Stimulated activated CD8-positive, alpha-beta memory T cell treated with anti-CD3 and anti-CD28 coated beads, Interleukin-15, amount 100 ng/mL, for 24 hours (primary cell): ENCODE results near the gene PSME4.

Experiments
- DNase-seq: peaks from one replicate; pipeline ENCODE4 v3.0.0-alpha.2; 2020; ENCODE audit warnings: low read depth

The PSME4 gene, protein sequence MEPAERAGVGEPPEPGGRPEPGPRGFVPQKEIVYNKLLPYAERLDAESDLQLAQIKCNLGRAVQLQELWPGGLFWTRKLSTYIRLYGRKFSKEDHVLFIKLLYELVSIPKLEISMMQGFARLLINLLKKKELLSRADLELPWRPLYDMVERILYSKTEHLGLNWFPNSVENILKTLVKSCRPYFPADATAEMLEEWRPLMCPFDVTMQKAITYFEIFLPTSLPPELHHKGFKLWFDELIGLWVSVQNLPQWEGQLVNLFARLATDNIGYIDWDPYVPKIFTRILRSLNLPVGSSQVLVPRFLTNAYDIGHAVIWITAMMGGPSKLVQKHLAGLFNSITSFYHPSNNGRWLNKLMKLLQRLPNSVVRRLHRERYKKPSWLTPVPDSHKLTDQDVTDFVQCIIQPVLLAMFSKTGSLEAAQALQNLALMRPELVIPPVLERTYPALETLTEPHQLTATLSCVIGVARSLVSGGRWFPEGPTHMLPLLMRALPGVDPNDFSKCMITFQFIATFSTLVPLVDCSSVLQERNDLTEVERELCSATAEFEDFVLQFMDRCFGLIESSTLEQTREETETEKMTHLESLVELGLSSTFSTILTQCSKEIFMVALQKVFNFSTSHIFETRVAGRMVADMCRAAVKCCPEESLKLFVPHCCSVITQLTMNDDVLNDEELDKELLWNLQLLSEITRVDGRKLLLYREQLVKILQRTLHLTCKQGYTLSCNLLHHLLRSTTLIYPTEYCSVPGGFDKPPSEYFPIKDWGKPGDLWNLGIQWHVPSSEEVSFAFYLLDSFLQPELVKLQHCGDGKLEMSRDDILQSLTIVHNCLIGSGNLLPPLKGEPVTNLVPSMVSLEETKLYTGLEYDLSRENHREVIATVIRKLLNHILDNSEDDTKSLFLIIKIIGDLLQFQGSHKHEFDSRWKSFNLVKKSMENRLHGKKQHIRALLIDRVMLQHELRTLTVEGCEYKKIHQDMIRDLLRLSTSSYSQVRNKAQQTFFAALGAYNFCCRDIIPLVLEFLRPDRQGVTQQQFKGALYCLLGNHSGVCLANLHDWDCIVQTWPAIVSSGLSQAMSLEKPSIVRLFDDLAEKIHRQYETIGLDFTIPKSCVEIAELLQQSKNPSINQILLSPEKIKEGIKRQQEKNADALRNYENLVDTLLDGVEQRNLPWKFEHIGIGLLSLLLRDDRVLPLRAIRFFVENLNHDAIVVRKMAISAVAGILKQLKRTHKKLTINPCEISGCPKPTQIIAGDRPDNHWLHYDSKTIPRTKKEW (N-terminal part only)

DNA sequence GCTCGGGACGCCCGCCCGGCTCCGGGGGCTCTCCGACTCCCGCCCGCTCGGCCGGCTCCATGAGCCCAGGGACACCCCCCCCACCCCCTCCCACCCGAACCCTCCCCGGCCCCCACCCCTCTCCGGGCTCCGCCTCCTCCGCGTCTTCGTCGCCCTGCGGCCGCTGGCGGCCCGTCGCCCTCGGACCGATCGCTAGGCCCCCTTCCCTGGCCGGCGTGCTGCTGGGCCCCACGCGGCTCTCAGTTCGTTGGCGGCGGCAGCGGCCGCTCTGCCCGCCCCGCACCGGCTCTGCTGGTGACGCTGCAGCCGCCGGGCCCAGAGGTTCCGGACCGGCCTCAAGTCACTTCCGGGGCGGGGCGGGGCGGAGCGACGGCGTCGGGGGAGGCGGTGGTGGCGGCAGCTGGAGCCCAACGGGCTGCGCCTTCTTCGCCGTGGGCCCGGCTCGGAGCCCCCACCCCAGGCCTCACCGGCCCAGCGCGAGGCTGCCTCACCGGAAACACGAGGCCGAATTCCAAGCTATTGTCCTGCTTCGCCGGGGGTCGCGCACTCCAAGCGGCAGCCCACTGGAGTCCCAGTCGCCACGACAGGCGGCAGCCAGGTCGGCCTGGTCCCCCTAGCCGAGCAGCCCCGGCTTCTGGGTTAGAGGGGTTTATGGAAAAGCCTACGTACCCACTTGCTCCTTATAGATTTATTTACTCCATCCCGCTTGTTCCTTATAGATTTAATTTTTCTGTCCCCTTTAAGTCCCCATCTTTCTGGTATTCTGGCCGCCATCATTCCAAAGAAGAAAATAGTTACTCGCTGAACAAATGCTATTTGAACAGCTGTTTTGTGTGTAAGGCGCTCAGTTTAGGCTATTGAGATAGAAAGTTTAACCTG is at the start of gene PSME4:
PSME4 (minus strand) TSS at position 270 of the 879 bp plus-strand sequence; CDS start at position 61, 209 bp downstream.
- peak; percentile 90 for DNase-seq

DNA sequence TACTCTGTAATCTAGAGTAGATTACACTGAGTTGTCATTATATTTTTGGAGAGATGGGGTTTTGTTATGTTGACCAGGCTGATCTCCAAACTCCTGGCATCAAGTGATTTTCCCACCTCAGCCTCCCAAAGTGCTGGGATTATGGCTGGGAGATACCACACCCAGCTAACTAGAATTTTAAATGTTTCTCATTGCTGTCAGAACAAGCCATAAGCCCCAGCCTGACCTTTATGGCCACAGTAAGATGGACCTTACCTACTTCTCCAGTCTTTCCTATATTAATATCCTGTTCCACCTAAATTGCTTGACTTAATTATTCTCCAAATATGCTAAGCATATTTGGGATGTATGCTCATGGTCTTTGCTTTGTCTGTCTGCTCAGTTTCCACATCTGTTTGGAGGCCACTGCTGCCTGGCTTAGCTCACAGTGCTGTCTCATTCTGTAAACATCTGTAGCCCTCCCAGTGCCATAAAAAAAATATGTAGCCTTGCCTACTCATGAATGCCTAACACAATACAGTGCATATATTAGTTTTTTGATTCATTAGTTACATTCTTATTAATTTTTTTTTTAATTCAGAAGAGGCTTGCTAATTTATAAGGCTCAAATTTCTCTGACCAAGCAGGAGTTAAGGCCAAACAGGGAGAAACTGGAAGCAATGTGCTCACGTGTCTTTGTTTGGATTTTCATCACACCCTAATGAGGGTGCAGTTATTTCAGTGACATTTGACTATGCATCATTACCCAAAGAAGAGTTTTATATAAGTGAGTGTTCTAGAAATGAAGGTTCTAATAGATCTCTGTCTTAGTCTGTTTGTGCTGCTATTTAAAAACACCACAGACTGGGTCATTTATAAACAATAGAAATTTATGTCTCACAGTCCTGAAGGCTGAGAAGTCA is 45.3 kb upstream of the PSME4 start:
- DNase-seq, result no peak

DNA sequence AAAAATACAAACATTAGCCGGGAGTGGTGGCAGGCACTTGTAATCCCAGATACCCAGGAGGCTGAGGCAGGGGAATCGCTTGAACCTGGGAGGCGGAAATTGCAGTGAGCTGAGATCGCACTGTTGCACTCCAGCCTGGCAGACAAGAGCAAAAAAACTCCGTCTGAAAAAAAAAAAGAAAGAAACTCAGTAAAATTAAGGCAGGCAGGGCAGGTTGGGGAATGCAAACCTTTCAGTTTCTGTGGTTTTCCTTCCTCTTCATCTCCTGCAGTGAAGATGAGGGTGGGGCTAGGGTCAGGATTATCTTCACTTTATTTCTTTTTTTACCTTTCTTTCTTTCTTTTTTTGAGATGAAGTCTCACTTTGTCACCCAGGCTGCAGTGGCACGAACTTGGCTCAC is 43.2 kb upstream of the PSME4 start:
- DNase-seq, result no peak

DNA sequence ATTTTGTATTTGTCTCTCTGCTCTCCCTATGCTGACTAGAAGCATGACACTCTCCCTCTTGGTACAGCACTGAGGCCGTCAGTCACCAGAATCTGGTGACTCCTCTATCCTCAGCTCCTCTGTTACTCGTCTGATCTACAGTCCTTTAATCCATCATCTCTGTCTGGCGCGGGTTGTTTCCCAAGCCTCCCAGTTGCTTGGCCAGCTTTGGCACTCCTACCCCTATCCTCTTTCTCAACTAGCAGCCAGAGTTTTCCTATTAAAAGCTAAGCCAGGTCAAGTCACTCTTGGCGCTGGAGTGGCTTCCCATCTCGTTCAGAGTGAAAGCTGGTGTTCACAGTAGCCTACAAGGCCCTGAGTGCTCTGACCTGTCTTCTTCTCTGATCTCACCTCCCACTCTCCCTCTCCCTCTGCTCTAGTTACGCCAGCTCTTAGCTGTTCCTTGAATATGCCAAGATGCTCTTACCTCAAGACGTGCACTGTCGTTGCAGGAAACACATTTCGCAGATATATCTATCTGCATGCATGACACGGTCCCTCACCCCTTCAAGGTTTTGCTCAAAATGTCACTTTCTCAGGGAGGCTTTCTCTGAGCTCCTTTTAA is 41.8 kb upstream of the PSME4 start:
- DNase-seq, result no peak

DNA sequence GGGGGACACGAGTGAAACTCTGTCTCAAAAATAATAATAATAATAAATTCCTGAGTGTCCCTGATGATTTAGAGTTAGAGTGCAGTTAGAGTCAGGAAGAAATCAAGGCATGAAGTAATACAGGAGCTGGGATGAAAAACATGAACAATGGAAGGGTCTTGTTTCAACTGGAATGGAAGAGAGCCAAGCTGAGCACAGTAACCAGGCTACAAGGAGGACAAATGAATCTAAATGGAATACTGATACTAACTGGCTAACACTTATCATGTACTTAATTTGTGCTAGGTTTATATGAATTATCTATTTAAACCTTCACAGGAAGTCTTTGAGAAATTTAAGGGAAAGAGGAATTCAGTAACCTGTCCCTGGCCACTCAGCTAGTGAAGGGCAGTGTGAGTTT is 38.8 kb upstream of the PSME4 start:
- no peak for DNase-seq

DNA sequence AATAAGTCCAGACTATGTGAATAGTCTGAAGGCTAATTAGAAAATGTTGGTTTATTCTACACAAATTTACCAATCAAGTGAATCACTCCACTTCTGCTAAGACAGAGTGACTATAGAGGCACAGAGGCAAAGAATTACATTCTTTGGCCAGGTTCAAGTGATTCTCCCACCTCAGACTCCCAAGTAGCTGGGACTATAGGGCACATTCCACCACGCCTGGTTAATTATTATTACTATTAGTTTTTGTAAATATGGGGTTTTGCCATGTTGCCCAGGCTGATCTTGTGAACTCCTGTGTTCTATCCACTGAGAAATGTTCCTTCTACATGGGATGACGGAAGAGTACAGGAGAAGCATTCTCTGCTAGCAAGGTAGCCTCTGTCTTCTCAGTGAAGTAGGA is 37.6 kb upstream of the PSME4 start:
- DNase-seq, result no peak

DNA sequence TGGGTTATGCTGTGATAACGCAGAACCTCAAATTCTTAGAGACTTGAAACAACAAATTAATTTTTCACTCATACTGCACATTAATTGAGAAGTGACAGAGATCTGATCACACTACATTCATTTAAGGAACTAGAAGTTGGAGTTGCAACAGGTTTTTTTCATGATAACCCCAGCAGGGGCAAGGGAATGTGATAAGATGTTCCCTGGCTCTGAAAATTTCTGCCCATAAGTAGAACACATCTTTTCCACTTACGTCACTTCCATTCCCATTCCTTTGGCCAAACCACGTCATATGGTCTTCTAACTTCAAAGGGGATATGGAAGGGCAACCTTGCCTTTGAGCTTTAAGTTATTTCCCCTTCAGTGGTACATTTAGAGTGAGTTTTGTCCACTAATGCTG is 29.7 kb upstream of the PSME4 start:
- DNase-seq, result no peak

DNA sequence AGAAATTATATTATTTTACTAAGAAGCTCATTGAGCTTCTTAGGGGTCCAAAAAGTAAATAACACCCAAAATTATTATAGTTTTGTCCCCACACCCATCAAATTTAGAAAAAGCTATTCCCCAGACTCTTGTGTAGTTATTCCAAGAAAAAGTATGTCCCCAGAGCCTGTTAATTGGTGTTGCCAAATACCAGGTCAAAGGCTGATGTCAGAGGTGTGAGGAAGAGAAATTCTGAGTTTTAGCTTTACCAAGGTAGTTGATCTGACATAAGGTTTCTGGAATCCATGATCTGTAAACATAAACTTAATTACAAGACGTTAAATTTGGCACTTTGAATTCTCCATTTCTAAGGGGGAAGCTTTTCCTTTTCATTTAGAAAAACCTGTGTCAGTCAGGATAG is 29.3 kb upstream of the PSME4 start:
- no peak for DNase-seq

DNA sequence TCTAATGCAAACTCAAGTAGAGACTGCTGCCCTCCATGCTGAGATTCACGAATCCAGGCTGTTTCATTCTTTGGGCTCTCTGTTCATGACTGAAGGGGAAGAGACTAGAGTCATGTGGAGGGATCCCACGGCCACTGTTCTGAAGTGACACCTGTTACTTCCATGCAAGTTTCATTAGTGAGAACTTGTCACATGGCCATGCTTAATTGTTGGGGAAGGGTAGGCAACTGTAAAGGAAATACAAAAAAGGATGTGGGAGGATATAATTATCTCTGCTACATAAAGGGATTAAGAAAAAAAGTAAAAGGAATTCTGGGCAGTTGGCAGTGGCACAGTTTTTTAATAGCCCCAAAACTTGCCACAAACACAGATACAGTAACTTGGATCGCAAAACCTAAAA is 28.0 kb upstream of the PSME4 start:
- DNase-seq, result no peak

DNA sequence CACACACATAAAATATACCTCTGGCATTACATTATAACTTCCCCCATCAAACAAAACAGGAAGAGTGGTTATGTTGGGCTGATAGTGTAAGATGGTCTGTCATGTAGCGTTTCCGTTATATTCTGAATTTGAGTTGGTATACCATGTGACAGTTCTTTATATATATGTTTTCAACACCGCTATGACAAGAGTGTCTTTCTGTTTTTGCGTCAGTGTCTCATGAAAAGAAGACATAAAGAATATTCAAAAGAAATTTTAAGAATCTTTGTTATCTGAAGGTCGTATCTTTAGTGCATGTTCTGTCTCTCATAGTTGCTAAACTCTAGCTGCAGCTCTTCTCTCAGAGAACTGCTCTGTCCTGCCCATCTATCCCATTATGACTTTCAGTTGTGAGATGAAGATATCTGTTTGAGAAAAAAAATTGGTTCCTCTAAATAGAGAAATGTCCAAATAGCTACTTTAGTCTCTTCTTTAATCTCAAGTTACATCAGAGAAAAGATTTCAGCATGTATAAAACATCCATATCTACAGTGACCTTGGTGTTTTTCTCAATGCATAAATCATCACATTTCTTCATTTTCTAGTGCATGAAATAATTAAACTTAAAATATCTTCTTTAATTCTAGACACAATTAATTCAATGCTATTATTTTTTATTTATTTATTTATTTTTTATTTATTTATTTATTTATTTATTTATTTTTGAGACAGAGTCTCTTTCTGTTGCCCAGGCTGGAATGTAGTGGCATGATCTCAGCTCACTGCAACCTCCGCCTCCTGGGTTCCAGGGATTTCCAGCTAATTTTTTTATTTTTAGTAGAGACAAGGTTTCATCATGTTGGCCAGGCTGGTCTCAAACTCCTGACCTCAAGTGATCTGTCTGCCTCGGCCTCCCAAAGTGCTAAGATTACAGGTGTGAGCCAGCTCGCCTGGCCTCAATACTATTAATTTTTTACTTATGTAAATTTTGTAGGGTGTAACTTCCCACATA is 24.3 kb upstream of the PSME4 start:
- no peak for DNase-seq

DNA sequence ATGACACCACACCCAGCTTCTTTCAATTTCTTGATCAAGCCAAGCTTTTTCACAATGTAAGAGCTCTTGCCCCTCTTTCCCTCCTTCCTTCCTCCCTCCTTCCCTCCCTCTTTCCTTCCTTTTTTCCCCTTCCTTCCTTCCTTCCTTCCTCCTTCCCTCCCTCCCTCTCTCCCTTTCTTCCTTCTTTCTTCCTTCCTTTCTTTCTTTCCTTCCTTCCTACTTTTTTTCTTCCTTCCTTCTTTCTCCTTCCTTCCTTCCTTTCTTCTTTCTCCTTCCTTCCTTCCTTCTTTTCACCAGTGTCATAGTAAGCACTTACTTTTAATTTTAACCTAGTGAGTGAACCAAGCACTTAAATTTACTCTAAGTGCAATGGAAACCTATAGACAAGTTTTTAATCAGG is 21.2 kb upstream of the PSME4 start:
- DNase-seq, result no peak

DNA sequence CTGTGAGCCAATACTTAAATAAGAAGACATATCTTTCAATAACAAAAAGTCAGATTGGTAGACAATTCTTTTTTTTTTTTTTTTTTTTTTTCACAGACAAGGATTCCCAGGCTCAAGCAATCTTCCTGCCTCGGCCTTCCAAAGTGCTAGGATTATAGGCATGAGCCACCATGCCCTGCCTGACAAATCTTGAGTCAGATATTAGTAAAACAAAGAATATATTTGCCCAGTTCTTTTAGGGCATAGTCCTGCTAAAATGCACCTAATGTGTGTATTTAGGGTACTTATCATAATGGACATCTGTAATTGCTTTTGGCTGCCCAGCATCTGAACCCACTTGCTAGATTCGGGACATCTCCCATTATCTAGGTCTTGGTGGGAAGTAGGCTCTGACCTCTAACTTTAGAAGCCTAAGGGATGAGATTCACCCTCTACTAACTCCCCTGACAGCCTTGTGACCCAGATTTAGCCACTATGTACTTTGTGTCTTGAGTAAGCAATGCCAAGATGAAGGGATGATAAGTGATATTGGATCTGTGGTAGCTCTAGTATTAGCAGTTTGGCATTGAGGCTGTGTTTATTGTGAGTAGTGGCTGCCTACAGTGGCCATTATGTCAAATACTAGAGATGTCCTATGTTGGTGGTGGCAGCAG is 18.5 kb upstream of the PSME4 start:
- DNase-seq, result no peak

DNA sequence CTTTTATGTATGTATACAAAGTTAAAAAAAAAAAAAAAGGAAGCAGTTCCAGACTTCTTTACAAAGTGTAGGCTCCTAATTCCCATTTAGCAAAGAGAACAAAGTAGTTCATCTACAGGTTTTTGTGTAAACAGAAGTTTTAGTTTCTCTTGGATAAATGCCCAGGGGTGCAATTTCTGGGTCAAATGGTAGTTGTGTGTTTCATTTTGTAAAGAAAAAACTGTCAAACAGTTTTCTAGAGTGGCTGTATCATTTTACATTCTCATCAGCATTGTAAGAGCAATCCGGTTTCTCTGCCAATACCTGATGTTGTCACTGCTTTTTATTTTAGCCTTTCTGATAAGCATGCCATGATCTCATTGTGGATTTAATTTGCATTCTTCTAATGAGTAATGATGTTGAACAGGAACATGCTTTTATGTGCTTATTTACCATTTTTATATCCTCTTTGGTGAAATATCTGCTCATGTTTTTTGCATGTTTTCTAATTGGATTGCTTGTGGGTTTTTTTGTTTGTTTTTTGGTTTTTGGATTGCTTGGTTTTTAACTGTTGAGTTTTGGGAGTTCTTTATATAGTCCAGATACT is 16.6 kb upstream of the PSME4 start:
- no peak for DNase-seq

DNA sequence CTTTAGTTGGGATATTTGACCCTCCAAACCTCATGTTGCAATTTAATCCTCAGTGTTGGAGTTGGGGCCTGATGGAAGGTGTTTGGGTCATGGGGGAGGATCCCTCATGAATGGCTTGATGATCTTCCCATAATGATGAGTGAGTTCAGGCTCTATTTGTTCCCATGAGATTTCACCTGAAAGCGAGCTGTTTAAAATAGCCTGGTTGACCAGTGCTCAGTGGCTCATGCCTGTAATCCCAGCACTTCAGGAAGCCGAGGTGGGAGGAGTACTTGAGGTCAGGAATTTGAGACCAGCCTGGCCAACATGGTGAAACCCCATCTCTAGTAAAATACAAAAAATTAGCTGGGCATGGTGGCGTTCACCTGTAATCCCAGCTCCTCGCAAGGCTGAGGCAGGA is 14.9 kb upstream of the PSME4 start:
- no peak for DNase-seq

DNA sequence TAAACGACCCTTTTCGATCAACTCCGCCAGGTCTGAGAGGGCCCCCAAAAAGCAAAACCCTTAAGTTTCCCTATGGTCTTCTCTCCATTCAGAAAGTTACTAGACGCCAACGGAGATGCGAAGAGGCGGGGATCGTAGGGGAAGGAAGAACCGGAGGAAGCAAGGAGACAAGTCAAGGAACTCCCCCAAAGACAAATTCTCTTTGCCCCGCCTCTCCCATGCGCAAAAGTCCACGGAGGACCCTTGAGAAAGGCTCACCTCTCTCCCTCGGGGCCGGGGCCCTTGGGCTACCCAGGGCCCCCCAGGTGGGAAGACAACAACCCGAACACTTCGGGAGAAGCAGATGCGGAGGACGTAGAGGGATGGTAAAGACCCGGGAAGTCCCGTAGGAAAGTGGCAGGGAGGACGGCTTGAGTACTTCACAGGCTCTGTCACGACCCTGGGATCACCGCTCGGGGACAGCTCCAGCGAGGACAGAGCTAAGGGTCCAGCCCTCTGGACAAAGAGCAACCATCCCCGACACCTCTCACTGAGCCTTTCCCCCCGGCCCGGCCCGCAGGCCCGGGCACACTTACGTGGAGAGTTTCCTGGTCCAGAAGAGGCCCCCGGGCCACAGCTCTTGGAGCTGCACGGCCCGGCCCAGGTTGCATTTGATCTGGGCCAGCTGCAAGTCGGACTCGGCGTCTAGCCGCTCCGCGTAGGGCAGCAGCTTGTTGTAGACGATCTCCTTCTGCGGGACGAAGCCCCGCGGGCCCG is 647 bp downstream of the PSME4 start:
- DNase-seq, result no peak

DNA sequence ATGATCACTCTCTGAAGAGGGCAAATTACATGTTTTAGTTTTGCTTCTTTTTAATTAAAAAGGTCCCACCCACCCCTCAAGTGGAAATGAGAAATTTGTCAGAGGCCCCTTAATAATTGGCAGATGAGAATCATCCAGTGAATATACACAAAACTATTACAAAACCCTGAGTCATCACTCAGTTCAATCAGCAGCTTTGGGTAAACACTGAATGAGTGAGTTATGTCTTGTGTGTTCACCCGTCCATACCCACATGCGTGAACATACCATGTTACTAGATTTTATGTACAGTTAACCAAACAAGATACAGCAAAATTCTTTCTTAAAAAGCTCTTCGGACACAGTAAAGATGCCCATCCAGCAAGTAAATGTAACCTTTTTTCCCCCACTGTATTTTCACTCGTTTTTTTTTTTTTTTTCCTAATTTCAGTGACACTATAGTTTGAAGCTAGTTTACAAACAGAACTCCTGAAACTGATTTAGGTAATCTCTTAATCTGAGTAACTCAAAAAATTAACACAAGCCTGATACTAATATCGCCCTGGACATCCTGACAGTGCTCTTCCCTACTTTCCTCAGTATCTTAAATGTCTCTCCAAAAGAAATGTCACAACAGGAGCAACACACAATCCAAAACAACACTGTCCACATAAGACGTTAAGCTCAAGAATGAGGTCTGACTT is 1.4 kb downstream of the PSME4 start:
- DNase-seq, result no peak
